HG03139 (cell line): ENCODE measurements around the gene WNT3.

Experiments
- ATAC-seq: cut with Tn5 transposase; IDR thresholded peaks from one replicate; pipeline ENCODE4 v1.9.1; 2021; ENCODE audit not compliant: unreplicated experiment

WNT3 gene

GRCh38 chr17:46733837-46734475, 84.5 kb downstream of the WNT3 start:
- no peak for ATAC-seq

GRCh38 chr17:46732754-46733398, 85.6 kb downstream of the WNT3 start:
- no peak for ATAC-seq

- ATAC-seq = no peak
Measured at GRCh38 chr17:46732160-46732559, 86.3 kb downstream of the WNT3 start.

GRCh38 chr17:46730679-46731078, 87.8 kb downstream of the WNT3 start:
- ATAC-seq = no peak

- ATAC-seq = no peak
Measured at GRCh38 chr17:46730026-46730425, 88.5 kb downstream of the WNT3 start.

GRCh38 chr17:46727572-46728348, 90.7 kb downstream of the WNT3 start:
- ATAC-seq = no peak

DNA sequence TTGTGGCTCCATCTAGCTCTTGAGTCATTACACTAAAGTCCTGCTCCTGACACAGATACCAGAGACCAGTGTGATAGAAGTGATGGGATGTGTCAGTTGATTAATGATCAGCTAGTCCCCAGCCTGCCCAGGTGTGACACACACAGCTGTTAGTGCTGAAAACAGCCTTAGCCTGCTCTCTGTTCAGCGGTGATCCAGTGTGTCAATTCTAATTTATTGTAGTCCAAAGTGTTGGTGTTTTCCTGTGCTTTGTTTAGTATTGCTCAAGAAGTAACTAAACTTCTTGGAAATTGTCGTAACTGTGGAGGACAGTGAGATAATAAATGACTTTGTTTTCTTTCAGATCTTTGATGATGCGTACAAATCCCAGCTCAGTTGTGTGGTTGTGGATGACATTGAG, 92.3 kb downstream of the WNT3 start:
- no peak for ATAC-seq

DNA sequence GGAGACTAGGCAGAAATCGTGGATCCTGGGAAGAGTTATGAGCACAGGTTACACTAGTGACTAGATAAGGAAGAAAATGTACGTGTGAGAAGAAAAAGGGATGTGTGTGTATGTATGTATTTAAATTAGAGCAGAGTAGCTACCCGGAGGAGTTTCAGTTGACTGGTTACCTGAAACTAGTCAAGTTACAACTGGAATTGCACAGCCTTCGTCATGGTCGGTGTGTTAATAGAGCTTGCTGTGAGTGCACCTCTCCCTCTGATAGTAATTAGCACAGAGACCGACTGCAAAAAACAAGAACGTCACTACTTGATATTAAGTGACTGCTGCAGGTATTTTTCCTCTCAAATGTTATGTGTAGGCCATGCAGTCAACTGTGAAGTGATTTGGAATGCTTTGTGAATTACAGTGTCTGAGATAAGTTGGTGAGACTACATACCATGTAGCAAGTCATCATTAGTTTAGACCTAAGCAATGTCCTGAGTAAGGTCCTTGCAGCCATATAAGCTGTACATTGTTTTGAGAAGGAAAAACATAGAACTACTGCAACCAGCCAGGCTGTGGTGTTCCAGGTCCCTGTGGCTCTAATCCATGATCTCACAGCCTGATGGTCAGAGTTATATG, 95.7 kb downstream of the WNT3 start:
- ATAC-seq = no peak

DNA sequence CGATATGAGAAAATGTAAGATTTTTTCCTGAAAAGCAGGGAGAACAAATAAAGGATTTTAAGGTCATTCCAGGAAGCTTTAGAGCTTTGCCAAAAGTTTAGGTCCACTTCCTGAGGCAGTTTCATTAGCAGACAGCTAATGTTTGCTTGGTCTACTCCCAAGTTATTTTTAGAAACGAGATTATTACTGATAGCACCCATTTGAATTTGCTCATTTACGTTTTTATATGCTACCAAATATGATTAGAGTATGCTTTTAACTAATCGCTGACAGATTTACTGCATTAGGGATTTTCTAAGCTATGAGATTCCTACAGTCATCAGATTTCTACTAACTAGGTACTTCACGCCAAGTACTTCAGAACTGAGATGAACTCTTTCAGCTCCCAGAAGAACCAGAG, 98.1 kb downstream of the WNT3 start:
- ATAC-seq = no peak

GRCh38 chr17:46719891-46720290, 98.6 kb downstream of the WNT3 start:
- ATAC-seq = no peak

GRCh38 chr17:46717999-46718398, 100.5 kb downstream of the WNT3 start:
- no peak for ATAC-seq
